ENCODE data around the gene RNF214. TPM values are rescaled to one million over a fixed set of nuclear protein-coding genes. Genes with fewer than 3 reads are reported as not detected.
"Not testable (repeated sequence)": the region's sequence is repeated elsewhere in the genome, so short reads cannot be mapped to it uniquely, and the experiment has no call there.

RNF214 gene
- polyA plus RNA-seq, 1 donor from 2014 or later, result 12.5 TPM

DNA sequence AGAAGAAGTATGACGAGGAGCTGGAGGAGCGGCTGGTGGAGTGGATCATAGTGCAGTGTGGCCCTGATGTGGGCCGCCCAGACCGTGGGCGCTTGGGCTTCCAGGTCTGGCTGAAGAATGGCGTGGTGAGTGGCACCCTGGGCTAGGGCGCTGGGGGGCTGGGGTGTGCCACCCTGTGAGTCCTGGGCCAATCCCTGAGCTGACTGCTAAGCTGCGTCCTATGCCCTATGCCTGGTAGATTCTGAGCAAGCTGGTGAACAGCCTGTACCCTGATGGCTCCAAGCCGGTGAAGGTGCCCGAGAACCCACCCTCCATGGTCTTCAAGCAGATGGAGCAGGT is 29.4 kb upstream of the RNF214 start:
- Mint-ChIP-seq H3K9me3 (no peaks in the 10 kb centered on the region), H3K27me3 (no peaks in the 10 kb centered on the region), H3K4me1 (peaks cover 4 to 10% (median 6%) of the 10 kb centered on the region in 3 donors), H3K27ac (peak overlapping the region in 2 of 3 donors; percentile 13 to 74), H3K4me3 (no peak overlapping the region), H3K36me3 (no peaks in the 10 kb centered on the region)

DNA sequence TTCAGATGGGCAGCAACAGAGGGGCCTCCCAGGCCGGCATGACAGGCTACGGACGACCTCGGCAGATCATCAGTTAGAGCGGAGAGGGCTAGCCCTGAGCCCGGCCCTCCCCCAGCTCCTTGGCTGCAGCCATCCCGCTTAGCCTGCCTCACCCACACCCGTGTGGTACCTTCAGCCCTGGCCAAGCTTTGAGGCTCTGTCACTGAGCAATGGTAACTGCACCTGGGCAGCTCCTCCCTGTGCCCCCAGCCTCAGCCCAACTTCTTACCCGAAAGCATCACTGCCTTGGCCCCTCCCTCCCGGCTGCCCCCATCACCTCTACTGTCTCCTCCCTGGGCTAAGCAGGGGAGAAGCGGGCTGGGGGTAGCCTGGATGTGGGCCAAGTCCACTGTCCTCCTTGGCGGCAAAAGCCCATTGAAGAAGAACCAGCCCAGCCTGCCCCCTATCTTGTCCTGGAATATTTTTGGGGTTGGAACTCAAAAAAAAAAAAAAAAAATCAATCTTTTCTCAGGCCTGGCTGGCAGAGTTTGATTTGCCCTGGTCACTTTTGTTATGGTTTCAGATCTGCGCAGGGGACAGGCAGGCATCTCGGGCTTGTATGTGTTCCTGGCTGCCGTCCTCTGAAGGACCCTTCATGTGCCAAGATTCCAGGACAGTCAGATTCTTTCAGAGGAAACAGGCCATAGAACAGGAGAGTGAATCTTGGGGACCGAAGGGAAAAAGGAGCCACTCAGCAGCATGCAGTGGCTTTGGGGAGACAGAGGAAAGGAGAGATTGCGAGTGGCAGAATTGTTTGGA is 28.0 kb upstream of the RNF214 start:
- Mint-ChIP-seq H3K4me1 (peaks cover 0 to 7% (median 4%) of the 10 kb centered on the region in 3 donors), H3K9me3 (no peaks in the 10 kb centered on the region), H3K4me3 (peak overlapping the region in 1 of 4 donors; percentile 57), H3K27me3 (no peaks in the 10 kb centered on the region), H3K36me3 (no peaks in the 10 kb centered on the region), H3K27ac (peak overlapping the region; percentile 47 to 69 (median 52))

DNA sequence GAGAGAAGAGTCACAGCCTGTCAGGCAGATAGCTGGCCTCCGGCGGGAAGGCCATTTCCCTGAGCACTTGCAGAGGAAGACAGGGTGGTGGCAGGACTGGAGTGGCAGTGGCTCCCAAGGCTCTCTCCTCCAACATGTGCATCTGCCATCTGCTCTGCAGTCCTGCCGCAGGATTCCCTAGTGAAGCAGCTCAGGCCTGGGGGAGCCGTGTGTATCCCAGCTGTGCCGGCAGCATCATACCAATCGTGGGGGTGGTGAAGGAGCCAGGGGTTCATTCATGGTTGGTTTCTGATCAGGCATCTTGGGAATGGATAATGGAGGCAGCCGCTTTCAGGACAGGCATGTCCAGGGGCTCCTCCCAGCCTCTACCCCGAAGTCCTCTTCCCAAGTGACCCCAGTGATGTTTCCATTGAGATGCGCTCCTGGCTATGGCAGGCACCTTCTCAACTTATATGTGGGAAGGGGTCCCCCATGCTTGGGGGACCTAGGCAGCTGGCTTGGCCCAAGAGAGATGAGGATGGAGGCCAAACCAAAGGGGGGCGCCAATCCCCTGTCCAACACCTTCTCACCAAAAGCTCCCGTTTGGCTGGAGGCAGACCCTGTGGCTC is 27.2 kb upstream of the RNF214 start:
- Mint-ChIP-seq H3K36me3 (no peaks in the 10 kb centered on the region), H3K4me3 (no peak overlapping the region), H3K27ac (peak overlapping the region in 2 of 3 donors; percentile 47 to 69), H3K4me1 (peaks cover 0 to 7% (median 4%) of the 10 kb centered on the region in 3 donors), H3K9me3 (no peaks in the 10 kb centered on the region), H3K27me3 (no peaks in the 10 kb centered on the region)

DNA sequence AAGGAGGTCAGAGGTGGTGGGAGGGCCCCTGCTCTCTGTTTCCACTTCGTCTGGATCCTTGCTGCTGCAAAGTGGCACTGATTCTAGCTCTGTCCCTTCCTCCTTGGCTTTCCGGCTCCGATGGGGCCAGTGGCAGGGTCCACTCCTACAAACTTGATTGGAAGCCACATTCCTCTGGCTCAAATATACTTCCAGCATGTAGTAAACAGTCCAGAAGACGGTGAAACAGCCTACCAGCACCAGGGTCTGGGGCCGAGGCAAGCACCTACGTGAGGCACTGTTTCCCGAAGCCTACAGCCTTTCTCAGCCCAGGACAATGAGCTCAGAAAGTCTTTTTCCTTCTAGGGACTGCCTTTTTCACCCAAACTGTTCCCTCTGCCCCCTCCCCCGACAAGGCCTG is 26.4 kb upstream of the RNF214 start:
- H3K4me3 Mint-ChIP-seq, H3K36me3 Mint-ChIP-seq, H3K27me3 Mint-ChIP-seq, H3K4me1 Mint-ChIP-seq, H3K9me3 Mint-ChIP-seq: not testable (repeated sequence)
- peak overlapping the region in 1 of 3 donors; percentile 50 for H3K27ac Mint-ChIP-seq

DNA sequence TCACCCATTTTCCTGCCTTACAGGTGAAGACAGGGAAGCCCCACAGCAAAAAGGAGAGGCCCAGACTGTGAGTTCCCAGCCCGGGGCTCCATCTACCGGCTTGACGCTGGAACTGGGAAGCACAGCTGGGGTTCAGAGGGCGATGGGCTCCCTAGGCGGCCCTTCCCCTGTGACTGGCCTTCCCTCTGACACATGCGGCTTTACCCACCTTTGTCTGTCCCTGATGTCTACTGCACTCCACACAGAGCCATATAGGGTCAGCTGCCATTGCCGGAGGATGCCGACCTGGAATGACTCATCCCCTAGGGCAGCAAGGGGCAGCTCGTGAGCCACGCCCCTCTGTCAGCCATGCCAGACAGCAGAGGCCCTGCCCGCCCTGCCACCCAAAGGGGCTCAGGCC is 25.6 kb upstream of the RNF214 start:
- not testable (repeated sequence) for H3K4me3 Mint-ChIP-seq, H3K36me3 Mint-ChIP-seq, H3K4me1 Mint-ChIP-seq, H3K27ac Mint-ChIP-seq, H3K9me3 Mint-ChIP-seq, H3K27me3 Mint-ChIP-seq

DNA sequence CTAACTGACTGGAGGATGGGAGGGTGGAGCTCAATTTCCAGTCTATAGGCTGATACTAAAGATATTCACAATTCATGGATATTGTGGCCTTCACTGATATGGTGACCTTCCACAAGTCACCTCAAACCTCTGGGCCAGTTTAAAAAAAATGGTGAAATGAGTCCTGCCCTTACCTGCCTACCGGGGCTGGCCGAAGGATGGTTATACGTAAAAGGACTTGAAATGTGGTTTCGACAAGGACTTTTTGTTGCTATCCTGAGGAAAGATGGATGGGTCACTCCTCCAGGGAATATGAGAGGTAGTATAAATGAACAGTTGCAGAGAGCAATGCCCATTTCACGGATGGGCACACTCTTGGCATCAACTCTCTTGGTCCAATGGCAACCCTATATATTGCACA is 25.0 kb upstream of the RNF214 start:
- not testable (repeated sequence) for H3K36me3 Mint-ChIP-seq, H3K4me1 Mint-ChIP-seq, H3K27ac Mint-ChIP-seq, H3K4me3 Mint-ChIP-seq, H3K9me3 Mint-ChIP-seq, H3K27me3 Mint-ChIP-seq

DNA sequence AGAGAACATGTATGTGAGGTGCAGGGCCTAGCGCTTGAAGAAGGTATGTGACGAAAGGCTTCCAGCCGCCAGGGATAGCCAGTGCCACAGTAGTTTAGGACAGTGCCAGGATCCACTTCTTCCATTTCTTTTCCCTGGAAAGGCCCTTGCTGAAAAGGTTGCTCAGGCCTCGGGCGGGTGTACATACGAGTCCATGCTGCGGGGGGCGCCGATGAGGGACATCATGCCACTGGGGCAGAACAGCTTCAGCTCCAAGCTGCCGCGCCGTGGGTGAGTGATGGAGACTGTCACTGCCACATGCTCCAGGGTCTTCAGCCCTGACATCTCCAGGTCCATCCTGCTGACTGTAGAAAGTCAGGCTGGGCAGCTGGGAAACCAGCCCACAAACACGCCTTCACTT is 23.8 kb upstream of the RNF214 start:
- H3K4me3 Mint-ChIP-seq, H3K36me3 Mint-ChIP-seq, H3K27ac Mint-ChIP-seq, H3K27me3 Mint-ChIP-seq, H3K4me1 Mint-ChIP-seq, H3K9me3 Mint-ChIP-seq: not testable (repeated sequence)

DNA sequence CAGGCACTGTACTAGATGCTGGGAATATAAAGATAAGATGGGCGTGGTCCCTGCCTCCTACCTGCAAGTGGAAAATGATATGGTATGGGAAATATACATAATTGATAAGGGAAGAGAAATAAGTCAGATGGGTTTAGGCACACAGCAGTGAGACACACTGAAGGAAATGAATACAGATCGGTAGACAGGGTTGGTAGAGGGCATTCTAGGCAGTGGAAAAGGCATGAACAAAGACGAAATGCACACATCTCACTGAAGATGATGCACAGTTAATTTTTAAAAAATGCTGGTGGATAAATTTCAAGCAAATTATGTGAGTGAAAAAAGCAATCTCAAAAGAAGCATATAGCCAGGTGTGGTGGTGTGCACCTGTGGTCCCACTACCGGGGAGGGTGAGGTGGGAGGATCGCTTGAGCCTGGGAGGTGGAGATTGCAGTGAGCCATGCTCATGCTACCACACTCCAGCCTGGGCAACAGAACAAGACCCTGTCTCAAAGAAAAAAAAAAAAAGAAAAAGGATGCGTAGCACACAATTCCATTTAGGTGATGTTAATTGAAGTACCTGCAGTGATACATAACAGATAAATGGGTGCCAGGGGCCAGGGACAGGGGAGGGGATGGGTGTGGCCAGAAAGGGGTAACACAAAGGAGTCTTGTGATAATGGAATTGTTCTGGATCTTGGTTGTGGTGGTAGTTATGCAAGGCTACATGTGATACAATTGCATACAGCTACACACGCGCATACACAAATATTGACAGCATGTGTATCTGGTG is 22.9 kb upstream of the RNF214 start:
- not testable (repeated sequence) for H3K9me3 Mint-ChIP-seq, H3K4me3 Mint-ChIP-seq, H3K4me1 Mint-ChIP-seq, H3K36me3 Mint-ChIP-seq, H3K27me3 Mint-ChIP-seq
- H3K27ac Mint-ChIP-seq, result peak overlapping the region in 2 of 3 donors; percentile 14 to 38

DNA sequence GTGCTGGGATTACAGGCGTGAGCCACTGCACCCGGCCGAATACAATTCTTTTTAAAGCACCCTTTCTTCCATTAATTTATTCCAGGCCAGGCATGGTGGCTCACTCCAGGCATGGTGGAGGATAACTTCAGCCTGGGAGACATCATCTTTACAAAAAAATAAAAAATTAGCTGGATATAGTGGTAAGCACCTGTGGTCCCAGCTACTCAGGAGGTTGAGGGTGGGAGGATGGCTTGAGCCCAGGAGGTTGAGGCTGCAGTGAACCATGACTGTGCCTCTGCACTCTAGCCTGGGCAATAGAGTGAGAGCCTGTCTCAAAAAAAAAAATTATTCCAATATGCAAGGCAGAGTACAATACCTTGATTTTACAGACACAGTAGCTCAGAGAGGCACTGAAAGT is 21.9 kb upstream of the RNF214 start:
- peak overlapping the region in 1 of 3 donors; percentile 47 for H3K27ac Mint-ChIP-seq
- no peaks in the 10 kb centered on the region for H3K27me3 Mint-ChIP-seq
- H3K9me3 Mint-ChIP-seq, result no peaks in the 10 kb centered on the region
- H3K36me3 Mint-ChIP-seq, result peaks cover 4% of the 10 kb centered on the region
- peaks cover 0 to 4% (median 0%) of the 10 kb centered on the region in 3 donors for H3K4me1 Mint-ChIP-seq
- H3K4me3 Mint-ChIP-seq, result no peak overlapping the region

DNA sequence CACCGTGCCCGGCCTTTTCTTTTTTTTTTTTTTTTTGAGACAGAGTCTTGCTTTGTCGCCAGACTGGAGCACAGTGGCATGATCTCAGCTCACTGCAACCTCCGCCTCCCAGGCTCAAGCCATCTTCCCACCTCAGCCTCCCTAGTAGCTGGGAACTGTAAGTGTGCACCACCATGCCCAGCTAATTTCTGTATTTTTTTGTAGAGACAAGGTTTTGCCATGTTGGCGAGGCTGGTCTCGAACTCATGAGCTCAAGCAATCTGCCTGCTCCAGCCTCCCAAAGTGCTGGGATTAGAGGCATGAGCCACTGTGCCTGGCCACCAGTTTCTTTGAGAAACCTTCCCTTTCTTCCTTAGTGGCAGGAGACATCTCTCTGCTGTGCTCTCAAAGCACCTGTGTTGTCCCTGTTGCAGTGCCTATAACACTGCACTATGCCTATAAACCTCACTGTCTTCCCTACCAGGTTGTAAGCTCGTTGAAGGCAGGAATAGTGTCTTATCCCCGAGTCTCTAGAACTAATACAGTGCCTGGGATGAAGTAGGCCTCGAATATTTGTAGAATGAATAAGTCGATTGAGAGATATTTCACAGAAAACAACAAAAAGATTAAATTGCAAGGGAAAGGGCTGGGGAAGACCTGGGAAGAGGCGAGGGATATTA is 19.6 kb upstream of the RNF214 start:
- H3K27ac Mint-ChIP-seq, result peak overlapping the region in 2 of 3 donors; percentile 73 to 76
- H3K36me3 Mint-ChIP-seq, result peaks cover 4% of the 10 kb centered on the region
- no peaks in the 10 kb centered on the region for H3K27me3 Mint-ChIP-seq
- no peaks in the 10 kb centered on the region for H3K9me3 Mint-ChIP-seq
- no peak overlapping the region for H3K4me3 Mint-ChIP-seq
- H3K4me1 Mint-ChIP-seq, result peaks cover 0 to 4% (median 0%) of the 10 kb centered on the region in 3 donors

DNA sequence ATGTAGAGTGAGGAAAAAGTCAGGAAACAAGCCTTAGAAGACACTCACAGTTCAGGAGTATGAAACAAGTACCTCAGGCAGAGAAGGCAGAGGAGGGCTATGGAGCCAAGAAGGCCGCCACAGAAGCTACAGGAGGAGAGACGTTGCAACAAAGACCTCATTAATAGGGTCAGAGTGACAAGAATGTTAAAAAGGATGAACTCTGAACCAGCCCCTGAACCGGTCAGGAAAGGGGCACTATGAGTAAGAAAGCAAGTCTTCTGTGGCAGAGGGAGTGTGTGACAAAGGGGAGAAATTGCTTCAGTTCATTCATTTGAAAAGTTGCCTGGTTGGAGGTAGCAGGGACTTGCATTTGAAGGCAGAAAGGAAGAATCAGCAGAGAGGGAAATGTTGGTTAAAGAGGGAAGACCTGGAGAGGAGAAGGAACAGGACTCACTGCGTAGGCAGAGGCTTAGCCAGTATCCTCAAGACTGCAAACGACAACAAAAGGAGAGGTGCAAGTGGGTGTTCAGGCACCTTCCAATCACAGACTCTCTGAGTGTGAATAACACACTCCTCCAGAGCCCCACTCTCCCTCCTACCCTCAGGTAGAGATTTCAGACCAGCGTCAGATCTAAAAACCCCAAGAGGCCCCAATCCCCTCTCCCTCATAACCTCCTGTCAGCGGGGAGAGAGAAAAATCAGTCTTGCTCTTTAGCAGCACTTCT is 17.9 kb upstream of the RNF214 start:
- H3K36me3 Mint-ChIP-seq, result peaks cover 4% of the 10 kb centered on the region
- H3K27me3 Mint-ChIP-seq, result no peaks in the 10 kb centered on the region

DNA sequence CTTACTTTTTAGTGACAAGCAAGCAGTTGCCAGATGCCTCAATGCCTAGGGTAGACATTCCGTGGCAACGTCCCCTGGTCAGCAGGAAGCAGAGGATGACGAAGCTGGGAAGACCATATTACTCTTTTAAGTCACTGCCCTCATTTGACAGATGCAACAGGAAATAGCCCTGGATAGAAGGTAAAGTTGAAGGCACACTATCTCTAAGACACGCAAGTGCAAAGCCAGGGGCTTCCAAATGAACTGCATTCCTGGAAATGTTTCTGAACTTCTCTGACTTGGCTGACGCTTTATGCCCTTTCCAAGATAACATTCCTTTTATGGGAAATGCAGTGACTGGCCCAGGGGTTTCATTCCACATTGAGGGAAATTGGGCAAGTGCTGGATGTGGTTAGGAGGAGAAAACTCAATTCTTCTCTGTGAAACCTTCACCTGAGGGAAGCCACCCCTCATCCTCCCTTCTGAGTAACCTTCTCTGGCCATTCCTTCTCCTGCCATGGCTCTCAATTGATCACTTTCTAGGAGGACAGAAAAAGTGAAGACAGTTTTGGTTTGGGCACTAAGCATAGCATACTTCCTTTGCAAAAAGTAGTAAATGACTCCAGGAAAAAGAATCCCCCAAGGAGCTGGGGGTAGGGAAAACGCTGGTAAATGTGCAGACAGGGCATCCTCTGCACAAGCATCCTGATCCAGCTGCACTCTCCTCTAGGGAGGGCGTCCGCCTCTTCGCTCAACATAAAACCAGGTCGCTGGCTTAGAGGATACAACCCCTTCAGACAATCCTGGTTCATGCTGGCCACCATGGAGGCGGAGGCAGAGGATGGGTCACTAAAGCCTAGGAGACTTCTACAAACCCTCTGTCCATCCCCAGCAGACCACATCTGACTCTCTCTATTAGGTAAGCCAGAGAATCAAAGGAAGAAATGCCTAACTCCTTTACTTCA is 15.1 kb upstream of the RNF214 start:
- Mint-ChIP-seq H3K9me3 (no peaks in the 10 kb centered on the region), H3K4me1 (peaks cover 0 to 6% (median 0%) of the 10 kb centered on the region in 3 donors)

More for the DNA sequence above, 17.9 kb upstream of the RNF214 start:
- Mint-ChIP-seq H3K4me1 (peaks cover 0 to 6% (median 0%) of the 10 kb centered on the region in 3 donors), H3K4me3 (peak overlapping the region in 1 of 4 donors; percentile 41), H3K9me3 (no peaks in the 10 kb centered on the region), H3K27ac (peak overlapping the region in 1 of 3 donors; percentile 41)

DNA sequence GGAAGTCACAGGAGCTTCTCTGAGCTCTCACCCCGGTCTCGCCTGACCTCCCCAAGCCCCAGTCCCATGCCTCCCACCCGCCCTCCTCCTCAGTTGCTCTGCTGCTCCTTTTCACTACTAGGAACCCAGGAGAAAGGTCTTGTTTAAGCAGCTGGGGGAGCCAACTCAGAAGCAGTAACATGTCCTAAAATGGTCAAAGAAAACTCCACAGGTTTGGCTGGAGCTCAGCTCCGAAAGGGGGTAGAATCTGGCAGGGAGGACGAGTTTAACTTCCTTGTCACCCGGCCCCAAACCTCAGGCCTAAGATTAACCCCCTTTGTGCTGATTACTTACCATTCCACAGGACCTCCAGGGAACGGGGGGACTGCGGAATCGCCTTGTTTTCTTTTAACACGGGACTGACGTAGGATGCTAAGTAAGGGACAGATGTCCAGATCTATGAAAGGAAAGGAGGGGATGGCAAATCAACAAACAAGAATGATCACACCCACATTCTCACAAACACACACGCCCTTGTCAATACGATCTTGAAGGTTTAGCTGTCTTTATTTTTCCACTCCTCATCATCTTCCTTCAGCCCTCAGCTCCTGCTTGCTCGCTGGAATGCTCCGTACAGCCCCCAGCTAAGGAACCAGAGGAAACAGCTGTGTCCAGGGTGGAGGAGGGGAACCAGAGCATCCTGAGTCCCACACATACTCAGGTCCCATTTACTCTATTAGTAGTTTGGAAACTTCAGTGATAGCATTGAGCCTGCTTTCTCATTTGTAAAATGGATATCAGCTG is 14.1 kb upstream of the RNF214 start:
- Mint-ChIP-seq H3K4me3 (peak overlapping the region in 1 of 4 donors; percentile 44), H3K4me1 (peaks cover 0 to 5% (median 0%) of the 10 kb centered on the region in 3 donors), H3K27ac (peak overlapping the region in 1 of 3 donors; percentile 62), H3K36me3 (no peaks in the 10 kb centered on the region), H3K9me3 (no peaks in the 10 kb centered on the region), H3K27me3 (no peaks in the 10 kb centered on the region)

More for the DNA sequence above, 15.1 kb upstream of the RNF214 start:
- Mint-ChIP-seq H3K27me3 (no peaks in the 10 kb centered on the region), H3K27ac (no peak overlapping the region), H3K4me3 (no peak overlapping the region), H3K36me3 (peaks cover 4% of the 10 kb centered on the region)

Data from IgD-negative memory B cell (primary cell).